ENCODE data around the gene SLC14A1. TPM values are rescaled to one million over a fixed set of nuclear protein-coding genes. Genes with fewer than 3 reads are reported as not detected.

SLC14A1 gene
- total and polyA plus RNA-seq, 4 experiments from 2014 or later: 1.8 to 3.6 (median 3.2) TPM

GRCh38 chr18:45793264-45793965, 69.4 kb downstream of the SLC14A1 start:
- no peaks in the 10 kb centered on the region for H3K4me1 ChIP-seq (ENCODE audit: insufficient read depth, low read length)
- no peaks in the 10 kb centered on the region for H3K36me3 ChIP-seq (ENCODE audit: insufficient read depth, low read length)
- intact Hi-C loops (cut with micrococcal nuclease): no loop called here
- H3K27me3 ChIP-seq (ENCODE audit: insufficient read depth, low read length): no peaks in the 10 kb centered on the region
- Mint-ChIP-seq H3K4me1 (no peaks in the 10 kb centered on the region), H3K9me3 (peaks cover 0 to 6% (median 3%) of the 10 kb centered on the region in 8 donors), H3K27ac (no peak overlapping the region), H3K36me3 (peaks cover 0 to 1% of the 10 kb centered on the region in 2 donors), H3K27me3 (peaks cover 1 to 2% of the 10 kb centered on the region in 2 donors), H3K4me3 (no peak overlapping the region)
- no peak overlapping the region for H3K4me3 ChIP-seq (ENCODE audit: low read length in 2 of 2)
- ChIA-PET CTCF (ENCODE audit: partially characterized antibody) (no interaction called here), POLR2A (ENCODE audit: partially characterized antibody) (no interaction called here)
- no peaks in the 10 kb centered on the region for H3K9me3 ChIP-seq (ENCODE audit: control insufficient read depth in 1 of 2, low read length in 2 of 2)
- DNase-seq: no peak
- H3K27ac ChIP-seq (ENCODE audit: low read depth, low read length): no peak overlapping the region

GRCh38 chr18:45801416-45802004, 77.5 kb downstream of the SLC14A1 start:
- Histone ChIP-seq H3K4me3 (ENCODE audit: low read length in 2 of 2) (no peak overlapping the region), H3K9me3 (ENCODE audit: control insufficient read depth in 1 of 2, low read length in 2 of 2) (no peaks in the 10 kb centered on the region), H3K4me1 (ENCODE audit: insufficient read depth, low read length) (no peaks in the 10 kb centered on the region), H3K27me3 (ENCODE audit: insufficient read depth, low read length) (no peaks in the 10 kb centered on the region), H3K36me3 (ENCODE audit: insufficient read depth, low read length) (no peaks in the 10 kb centered on the region), H3K27ac (ENCODE audit: low read depth, low read length) (no peak overlapping the region)
- intact Hi-C loops (cut with micrococcal nuclease): no loop called here
- ChIA-PET CTCF (ENCODE audit: partially characterized antibody) (interaction anchor here (1.5 kb wide), 1 partner anchor 139 kb away, joined by 3 read pairs; no protein-coding TSS in a partner anchor), POLR2A (ENCODE audit: partially characterized antibody) (no interaction called here)
- Mint-ChIP-seq H3K27me3 (peaks cover 8 to 10% of the 10 kb centered on the region in 2 donors), H3K4me1 (no peaks in the 10 kb centered on the region), H3K27ac (no peak overlapping the region), H3K36me3 (peaks cover 4 to 16% of the 10 kb centered on the region in 2 donors), H3K9me3 (peaks cover 0 to 19% (median 15%) of the 10 kb centered on the region in 8 donors), H3K4me3 (no peak overlapping the region)
- no peak for DNase-seq

Other genes with a start within 250 kb of the SLC14A1 start
- gene SLC14A2, start 108.7 kb upstream of the SLC14A1 start, total RNA-seq: under 1 TPM; 0.06 to 0.12 TPM
- under 1 TPM; 0.15 to 0.22 TPM for gene SLC14A2, start 108.7 kb upstream of the SLC14A1 start, polyA plus RNA-seq
- gene SIGLEC15, start 101.5 kb downstream of the SLC14A1 start, total RNA-seq: not detected
- not detected for gene SIGLEC15, start 101.5 kb downstream of the SLC14A1 start, polyA plus RNA-seq
- gene EPG5, start 243.1 kb downstream of the SLC14A1 start, total RNA-seq: 10 to 100 TPM; 64.3 to 69.0 TPM
- 1 to 10 TPM; 4.1 to 5.7 TPM for gene EPG5, start 243.1 kb downstream of the SLC14A1 start, polyA plus RNA-seq

Measured in CD4-positive, alpha-beta memory T cell (primary cell).